Left hindlimb (tissue), 1 donor: ENCODE data around the gene COL26A1.

Source experiments
- DNase-seq: peaks from one replicate; pipeline ENCODE4 v3.0.0-alpha.2; 2018

The COL26A1 gene

DNA sequence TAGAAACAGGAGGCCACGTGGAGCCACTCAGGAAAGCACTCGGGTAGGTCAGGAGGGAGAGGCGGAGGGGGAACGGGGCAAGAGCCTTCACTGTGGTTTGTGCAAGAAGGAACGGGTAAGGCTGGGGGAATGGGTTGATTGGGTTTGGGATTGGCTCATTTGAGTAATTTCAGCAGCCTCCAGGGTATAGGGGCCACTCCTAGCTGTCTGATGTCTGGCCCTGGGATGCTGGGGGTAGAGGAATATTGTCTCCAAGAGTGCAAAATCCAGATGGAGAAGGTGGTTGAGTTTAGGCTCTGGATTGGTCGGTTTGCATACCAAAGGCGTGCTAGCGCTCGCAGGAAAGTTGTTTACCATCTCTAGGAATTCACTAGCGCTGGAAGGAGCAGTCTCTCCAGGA lies 219.2 kb downstream of the COL26A1 start:
- DNase-seq = no peak

DNA sequence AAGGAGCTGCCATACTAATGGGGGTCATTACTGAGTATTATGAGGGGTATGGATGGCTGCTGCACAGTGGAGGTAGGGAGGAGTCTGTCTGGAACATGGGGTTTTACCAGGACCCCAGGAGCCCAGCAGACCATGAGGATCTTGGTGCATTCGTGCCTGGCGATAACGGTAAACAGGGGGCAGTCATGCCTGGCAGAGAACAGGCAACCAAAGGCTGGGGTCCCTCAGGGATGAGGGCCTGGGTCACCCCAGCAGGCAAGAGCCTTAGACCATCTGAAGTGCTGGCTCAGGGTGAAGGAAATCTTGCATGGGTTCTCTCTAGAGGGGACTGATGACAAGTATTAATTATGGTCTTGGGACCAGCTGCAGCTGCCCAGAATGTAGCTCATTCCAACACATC lies 220.3 kb downstream of the COL26A1 start:
- no peak for DNase-seq

DNA sequence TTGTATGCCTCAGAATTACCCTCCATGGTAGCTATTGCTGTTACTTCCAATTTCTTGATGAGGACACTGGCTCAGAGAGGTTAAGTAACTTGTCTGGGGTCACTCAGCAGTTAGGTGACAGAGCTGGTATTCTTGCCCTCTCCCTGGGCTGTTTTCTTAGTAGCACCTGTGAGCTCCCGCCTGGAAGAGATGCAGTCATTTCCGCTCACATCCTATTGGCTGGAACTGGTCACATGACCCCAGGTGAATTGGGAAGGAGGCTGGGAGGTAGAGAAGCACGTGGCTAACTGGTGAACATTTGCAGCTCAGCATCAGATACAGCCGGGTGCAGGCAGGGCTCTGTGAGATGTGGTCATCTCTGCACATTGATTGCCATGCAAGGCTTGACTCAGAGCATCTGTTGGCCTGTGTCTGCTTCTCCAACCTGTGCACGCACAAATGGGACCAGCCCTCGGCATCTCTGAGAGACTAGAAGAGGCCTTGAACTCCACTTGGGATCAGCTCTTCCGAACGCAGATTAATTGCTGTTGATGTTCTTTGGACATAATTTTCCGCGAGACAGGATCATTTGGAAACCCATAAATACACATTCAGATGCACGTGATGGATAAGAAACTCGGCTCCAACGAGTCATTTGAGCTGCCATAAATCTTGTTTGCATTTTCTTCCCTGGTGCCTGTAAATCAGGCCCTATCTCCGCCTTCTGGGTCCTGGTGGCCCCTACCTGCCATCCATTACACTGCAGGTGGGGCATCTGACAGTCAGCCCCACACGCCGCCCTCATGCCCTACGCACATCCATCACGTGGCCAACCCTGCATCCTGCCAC lies 223.6 kb downstream of the COL26A1 start:
- DNase-seq = no peak

DNA sequence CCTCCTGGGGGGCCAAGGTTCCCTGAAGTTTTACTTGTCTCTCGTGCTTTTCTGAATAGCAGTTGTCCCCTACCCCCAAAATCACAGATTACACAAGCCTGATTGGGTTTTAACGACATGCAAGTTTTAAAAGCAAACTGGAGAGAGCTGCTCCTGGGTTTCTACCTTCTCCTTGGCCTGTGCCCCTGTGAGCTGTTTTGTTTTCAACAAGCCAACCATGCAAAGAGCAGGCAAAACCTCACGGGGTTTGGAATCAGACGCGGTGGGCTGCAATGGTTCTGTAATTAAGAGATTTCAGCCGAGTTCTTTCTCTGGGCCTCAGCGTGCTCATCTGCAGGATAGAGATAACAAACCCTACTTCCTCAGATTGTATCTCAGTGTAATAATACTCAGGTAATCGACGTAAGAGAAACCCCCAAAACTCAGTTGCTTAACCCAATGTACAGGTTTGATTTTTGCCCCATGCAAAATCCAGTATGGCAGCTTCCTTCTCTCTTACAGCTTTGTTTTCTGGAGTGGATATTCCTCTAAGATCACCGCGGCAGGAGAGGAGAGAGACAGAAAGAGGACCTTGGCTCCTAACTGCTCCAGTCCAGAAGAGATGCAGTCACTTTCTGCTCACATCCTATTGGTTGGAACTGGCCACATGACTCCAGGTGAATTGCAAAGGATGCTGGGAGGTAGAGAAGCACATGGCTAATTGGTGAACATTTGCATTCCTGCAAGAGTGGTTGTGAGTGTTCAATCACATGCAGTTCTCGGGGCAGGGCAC lies 224.4 kb downstream of the COL26A1 start:
- DNase-seq = no peak

DNA sequence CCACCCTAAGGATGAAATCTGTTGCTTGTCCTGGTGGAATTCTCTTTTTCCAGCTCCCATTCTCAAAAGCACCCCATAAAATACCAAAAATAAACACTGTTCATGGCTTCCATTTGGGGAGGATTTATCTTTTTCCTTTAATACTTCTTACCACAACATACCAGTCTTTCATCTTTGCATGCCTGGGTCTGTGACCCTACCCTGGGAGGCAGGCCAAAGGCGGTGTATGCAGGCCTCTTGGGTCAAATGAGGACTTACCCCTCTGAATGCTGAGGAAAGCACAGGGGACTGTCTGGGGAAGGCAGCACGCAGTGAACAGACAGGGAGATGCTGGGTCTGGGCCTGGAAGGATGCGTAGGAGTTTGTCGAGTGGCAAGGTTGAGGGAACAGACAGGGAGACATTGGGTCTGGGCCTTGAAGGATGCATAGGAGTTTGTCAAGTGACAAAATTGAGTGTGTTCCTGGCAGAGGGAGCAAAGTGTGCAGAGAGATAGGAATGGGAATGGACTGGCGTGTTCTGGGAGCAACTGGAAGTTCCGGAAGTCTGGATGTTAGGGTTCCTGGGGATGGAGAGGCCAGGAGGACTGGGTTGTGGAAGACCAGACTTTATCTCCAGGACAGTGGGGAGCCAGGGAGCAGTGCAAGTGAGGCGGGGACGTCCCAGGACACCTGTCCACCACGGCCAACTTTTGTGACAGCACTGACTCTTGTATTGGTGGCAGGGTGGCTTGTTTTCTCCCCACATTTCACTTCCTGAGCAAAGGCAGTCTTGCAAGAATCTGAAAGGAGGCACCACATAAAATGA lies 225.7 kb downstream of the COL26A1 start:
- DNase-seq = no peak

DNA sequence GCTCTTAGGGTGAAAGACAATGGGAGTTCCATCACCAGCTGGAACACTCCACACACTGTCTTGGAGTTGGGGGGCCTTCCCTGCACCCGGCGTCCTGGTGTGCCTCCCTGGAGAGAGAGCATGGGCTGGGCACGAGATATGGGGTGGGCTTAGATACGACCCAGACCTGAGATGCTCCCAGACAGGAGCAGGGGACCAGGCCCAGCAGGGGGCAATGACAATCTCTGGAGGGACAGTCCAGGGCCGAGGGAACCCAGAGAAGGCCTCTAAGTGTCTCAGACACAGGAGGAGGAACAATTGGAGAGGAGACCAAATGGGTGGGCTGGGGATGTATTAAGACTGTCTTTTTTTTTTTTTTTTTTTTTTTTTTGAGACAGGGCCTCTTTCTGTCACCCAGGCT lies 226.4 kb downstream of the COL26A1 start:
- no peak for DNase-seq

DNA sequence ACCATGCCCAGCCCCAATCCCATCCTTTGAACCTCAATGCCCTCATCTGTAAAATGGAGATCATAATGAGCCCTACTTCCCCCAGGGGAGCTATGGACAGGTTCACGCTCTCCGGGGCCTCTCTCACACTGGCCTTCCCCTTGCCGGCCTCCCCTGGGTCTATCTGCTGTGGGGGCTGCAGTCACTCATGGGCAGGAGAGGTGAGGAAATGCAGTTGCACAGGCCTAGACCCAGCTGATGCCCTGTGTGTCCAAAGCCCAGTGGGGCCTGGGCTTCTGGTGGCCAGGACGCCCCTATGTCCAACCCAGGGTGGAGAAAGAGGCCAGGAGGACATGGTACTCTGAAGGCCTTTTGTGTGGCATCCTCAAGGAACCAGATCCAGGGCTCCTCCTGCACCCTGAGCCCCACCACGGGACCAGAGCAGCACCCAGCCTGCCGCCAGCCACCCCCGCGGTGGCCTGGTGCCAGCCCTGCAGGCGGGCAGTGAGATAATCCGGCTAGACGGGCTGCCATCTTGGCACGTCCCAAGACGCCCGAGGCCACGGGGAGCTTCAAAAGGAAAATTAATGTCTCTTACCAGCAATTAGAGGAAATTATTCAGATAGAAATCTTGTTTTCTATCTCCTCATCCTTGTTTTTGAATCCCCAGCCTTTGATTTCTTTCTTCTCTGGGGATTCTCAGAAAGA lies 227.4 kb downstream of the COL26A1 start:
- no peak for DNase-seq

DNA sequence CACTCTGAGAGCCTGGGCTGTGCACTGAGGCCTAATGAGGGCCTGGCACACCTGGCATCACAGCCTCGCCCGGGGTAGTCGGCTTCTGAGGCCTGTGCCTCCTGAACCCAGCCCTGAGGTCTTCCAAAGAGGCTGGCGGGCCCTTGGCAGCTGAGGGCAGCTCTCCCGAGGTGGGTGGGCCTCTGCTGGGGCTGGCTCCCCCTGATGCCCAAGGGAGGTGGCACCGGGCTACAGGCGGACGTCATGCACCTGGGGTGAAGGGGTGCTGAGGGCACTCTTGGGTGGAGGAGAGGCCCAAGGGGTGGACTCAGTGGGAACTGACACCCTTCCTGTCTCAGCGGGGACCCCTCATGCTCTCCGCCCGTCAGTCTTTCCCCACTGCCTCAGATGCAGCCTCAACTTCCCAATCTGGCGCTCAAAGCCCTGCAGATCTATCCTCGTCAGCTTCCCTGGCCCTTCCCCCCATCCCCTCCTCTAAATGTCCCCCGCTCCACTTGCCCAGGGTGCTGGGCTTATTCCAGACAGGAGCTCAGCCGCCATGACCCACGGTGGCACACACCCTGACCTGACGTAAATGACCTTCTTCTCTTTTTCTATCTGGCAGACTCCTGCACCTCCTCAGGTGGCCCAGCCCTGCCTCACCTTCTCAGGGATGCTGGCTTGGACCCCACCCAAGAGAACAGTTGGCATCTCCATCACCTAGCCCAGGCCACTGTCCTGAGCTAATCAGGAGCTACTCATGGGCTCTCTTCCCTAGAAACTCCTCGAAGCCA lies 228.2 kb downstream of the COL26A1 start:
- no peak for DNase-seq

DNA sequence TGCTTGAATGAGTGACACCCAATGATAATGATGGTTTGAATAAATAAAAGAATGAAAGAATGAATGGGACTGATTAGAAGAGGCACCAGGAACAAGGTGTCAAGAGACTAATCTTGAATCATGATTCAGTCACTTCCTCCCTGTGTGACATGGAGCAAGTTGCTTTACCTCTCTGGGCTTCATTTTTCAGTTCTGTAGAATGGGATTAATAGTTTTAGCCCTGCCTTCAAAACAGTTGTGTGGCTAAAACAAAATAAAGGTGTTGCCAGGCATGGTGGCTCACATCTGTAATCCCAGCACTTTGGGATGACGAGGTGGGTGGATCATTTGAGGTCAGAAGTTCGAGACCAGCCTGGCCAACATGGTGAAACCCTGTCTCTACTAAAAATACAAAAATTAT lies 228.8 kb downstream of the COL26A1 start:
- DNase-seq = no peak

DNA sequence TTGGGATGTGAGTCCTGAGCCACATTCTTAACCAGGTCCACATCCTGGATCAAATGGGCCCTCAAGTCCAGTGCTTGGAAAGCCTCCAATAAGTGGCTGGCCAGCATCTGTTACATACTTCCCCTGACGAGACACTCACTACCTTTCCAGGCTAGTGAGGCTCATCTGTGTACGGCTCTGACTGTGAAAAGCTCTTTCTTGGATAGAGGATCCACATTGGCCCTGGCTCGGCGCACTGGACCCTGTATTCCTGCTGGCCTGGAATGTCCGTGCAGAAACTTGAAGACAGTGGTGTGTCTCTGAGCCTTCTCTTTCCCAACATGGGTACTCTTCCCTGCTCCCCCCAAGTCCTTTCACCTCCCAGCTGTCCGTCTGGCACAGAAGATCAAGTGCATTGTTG lies 230.9 kb downstream of the COL26A1 start:
- no peak for DNase-seq

DNA sequence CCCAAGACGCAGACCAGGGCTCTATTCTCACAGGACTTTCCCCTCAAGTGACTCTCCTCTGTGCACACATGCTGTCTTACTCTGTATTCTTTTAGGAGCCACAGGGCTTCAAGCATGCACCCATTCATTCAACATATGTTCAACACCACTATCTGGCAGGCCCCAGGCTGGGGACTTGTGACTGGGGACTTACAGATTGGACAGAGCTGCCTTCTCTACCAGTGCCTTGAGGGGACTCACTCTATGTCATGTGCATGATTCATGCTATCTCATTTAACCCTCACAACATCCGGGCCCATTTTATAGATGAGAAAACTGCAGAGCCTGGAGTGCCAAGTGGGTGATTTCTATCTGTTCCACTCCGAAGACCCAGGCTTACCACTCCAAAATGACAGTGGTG lies 232.1 kb downstream of the COL26A1 start:
- DNase-seq = no peak

DNA sequence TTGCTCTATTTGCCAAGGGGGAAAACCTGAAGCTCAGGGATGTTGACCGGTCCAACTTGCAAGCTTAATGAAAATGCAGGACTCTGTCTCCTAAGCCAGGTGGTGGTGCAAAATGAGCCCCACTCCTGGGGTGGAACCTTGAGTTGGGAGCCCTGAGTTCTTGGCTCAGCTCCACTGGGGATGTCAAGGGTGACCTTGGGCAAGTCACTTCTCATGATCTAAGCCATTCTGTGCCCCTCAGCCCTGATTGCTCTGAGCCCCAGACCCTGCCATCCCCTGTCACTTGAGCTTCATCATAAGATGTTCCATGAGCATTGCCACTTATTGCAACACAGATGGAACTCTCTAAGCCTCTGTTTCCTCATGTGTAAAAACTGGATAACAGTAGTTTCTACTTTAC lies 232.6 kb downstream of the COL26A1 start:
- no peak for DNase-seq

DNA sequence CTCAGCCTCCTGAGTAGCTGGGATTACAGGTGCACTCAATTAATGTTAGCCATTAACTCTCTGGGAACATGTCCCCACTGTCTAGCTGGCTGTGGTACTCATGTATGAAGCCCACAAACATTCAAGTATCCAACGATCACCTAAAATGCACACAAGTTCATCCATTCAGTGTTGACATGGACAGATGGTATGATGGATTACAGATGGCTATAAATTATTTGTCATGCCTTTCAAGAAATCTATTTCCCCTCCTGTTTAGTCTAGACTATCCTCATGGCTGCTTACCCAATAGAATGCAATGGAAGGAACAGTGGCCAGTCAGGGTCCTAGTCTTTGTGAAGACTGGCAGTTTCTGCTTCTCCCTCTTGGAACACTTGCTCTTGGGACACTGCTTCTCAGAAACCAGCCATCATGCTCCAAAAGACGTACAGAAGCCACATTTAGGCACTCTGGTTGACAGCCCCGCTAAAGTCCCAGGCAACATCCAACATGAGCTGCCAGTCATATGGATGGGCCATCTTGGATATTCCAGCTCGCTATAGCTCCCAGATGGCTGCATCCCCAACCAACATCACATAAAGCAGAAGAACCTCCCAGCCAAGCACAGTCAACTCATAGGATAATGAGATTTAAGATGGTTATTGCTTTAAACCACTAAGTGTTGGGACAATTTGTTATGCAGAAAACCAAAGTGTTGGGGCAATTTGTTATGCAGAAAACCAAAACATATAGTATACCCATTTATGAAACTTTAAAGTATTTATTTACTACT lies 233.3 kb downstream of the COL26A1 start:
- DNase-seq = no peak

DNA sequence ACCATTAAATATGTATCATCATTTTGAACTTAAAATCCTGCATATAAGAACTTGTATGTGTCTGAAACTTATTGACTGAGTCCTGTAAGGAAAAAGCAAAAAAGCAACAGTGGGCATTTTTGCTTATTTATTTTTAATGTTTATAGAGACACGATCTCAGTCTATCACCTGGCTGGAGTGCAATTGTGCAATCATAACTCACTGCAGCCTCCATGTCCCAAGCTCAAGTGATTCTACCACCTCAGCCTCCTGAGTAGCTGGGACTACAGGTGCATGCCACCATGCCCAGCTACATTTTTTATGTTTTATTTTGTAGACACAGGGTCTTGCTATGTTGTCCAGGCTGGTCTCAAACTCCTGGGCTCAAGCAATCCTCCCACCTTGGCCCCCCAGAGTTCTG lies 234.2 kb downstream of the COL26A1 start:
- DNase-seq = no peak

DNA sequence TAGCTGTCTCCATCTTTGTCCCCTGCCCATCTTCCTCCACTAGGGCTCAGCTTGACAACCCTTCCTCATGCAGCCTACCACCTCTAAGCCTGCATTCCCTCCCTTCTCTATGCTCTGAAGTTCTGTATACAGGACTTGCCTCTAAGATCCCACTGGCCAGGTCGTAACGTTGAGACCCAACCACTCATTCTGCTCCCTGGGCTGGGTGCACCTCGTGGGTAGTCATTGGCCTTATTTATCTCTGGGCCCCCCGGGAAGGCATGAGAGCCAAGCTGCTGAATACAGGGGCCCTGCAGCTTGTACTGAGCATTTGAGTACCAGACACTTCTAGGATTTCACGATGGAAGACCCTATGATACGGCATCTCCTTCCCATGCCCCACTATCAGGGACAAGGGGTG lies 235.3 kb downstream of the COL26A1 start:
- no peak for DNase-seq

DNA sequence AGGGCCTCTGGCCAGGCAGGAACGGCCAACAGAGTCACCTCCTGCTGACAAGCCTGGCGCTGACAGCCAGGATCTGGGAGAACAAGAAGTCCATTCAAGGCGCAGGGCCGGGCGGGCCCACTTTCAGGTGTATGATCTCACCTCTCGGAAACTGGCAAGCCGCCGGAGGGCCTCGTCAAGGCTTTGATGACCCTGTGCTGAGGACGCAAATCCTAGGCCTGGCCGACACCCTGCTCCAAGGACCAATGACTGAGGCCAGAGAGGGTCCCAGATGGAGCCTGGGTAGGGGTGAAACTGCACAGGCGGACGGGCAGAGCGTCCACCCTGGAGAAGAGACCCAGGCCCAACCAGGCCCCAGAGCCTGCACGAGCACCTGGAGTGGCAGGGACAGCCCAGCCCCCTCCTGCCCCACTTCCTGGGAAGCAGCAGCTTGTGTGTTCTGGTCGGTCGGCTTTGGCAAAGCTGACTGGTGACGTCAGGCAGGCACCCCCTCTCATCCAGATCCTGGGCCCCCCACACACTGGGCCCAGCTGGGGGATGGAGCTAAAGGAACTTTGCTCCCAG lies 235.8 kb downstream of the COL26A1 start:
- peak; percentile 81 for DNase-seq

DNA sequence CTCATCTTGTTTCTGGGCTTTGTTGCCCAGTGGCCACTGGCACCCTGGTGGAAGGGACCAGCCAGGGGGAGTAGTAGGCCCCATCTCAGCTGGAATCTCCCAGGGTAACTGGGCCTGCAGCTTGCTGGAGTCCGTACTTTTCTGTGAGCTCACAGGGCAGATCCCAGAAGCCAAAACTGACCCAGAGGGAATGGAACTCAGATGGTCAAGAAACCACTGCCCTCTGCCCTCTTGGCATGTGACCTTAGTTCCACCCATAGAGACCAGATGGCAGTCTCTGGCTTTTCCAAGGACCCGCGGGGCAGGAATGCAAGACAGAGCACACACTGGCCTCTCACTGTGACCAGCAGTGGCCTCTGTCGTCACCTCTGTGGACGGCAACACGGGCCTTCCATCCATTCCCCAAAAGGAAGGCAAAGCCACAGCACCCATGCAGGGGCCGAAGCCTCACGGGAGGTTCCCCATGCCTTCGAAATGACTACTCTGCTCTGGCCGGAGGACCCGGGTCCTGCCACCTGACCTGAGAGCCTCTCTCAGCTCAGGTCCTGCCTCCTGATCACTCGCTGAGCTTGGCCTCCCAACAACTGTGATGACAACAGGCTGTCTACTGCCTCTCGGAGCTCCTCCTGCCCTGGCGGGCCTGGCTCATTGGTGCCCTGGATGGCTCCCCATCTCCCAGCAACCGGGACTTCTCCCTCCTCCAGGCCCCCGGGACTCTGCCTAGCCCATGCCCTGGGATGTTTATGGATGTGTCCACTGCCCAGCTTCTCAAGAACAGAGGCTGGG lies 236.5 kb downstream of the COL26A1 start:
- no peak for DNase-seq

DNA sequence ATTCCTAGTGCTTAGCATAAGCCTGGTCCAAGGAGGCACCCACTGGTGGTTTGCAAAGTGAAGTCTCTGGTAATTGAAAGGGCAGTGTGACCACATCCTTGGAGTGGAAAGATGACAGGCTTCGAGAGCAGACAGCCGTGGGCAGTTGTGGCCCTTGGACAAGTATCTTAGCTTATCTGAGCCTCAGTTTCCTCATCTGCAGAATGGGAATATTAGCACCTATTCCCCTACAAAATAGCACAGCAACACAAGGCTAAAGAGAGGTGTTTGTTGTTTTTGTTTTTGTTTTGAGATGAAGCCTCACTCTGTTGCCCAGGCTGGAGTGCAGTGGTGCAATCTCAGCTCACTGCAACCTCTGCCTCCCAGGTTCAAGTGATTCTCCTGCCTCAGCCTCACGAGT lies 237.1 kb downstream of the COL26A1 start:
- no peak for DNase-seq

DNA sequence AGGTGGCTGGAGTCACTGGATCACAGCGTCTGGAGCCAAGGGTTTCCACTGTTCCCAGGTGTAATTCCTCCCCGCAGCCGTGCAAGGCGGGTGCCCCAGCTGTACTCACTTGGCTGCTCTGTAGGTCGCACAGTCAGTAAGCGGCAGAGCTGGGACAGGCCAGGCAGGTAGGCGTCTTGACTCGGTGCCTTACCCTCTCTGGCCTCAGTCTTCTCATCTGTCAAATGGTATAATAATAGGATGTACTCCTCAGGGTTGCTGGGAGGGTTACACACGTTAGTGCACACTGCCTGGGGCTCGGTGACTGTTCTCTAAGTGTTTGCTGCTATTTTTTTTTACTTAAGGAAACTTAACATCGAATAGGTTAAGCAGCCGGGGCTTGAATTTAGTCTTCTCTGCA lies 239.4 kb downstream of the COL26A1 start:
- DNase-seq = no peak
